ENCODE measurements around the gene SUSD3.

The SUSD3 gene

GRCh38 chr9:93092251-93092991, 33.9 kb downstream of the SUSD3 start:
- Histone ChIP-seq H3K4me2 (ENCODE audit: low read length) (peak overlapping the region; percentile 96), H3K36me3 (ENCODE audit: control insufficient read depth, low read length) (no peaks in the 10 kb centered on the region), H3F3A (ENCODE audit: control insufficient read depth, insufficient read depth) (peaks cover 16% of the 10 kb centered on the region; the same call in 1 of the 2 replicates), H3K27ac (ENCODE audit: low read depth, low read length) (peak overlapping the region; percentile 93), H3K27me3 (ENCODE audit: control insufficient read depth, low read length) (no peaks in the 10 kb centered on the region), H3K9me2 (replicated peaks; ENCODE audit: control insufficient read depth, low read length) (no peaks in the 10 kb centered on the region), H3K79me2 (ENCODE audit: control insufficient read depth, low read length) (peaks cover 9% of the 10 kb centered on the region; the same call in 1 of the 2 replicates), H4K20me1 (ENCODE audit: control insufficient read depth, insufficient read depth, low read depth, low read length) (no peaks in the 10 kb centered on the region), H3K4me1 (ENCODE audit: control insufficient read depth, low read length) (peaks cover 61% of the 10 kb centered on the region), H3K9me3 (ENCODE audit: control insufficient read depth, insufficient read depth, low read length) (no peaks in the 10 kb centered on the region), H3K4me3 (ENCODE audit: low read length) (peak overlapping the region; percentile 80)
- TF ChIP-seq EZH2phosphoT487 (IDR thresholded peaks at IDR 0.05; ENCODE audit: borderline replicate concordance, low read length) (no peak), CTCF (IDR thresholded peaks at IDR 0.05; ENCODE audit: low read depth, low read length, poor library complexity, severe bottlenecking) (no peak)

DNA sequence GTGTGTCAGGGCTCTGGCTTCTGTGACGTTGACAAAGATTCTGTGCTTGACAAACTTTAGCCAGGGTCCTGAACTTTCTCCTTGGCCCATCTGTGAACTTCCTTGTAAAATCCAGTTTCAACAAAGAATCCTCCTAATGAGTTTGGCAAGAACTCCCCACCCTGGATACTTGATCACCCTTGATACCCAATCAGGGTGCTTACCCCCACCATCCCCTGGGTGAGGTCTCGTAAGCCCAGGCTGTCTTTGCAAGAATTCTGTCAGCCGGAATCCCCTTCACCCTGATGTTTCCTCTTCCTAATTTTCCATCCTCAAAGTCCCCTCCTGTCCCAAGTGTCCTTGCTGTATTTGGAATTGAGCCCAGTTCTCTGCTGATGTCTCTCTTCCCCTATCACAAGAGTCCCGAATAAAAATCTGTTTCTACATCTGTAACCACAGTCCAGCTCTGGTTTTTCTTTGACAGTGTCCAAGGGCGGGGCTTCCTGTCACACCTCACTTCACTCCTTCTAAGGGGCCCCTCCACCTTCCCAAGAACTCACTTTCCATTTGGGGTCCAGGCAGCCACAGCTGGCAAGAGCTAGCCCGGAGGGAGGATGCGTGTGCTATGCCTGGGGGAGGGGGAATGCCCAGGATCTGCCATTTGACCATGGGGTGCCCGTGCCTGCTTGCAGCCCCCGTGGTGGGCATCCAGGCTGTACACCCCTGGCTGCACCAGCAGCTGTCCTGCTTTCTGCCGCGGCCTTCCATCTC, 34.8 kb downstream of the SUSD3 start:
- H3K4me1 ChIP-seq (ENCODE audit: control insufficient read depth, low read length), result peaks cover 67% of the 10 kb centered on the region
- H3K4me2 ChIP-seq (ENCODE audit: low read length), result peak overlapping the region; percentile 96

GRCh38 chr9:93093877-93094657, 35.6 kb downstream of the SUSD3 start:
- no peaks in the 10 kb centered on the region for H3K27me3 ChIP-seq (ENCODE audit: control insufficient read depth, low read length)
- H3K9me3 ChIP-seq (ENCODE audit: control insufficient read depth, insufficient read depth, low read length), result no peaks in the 10 kb centered on the region
- no peaks in the 10 kb centered on the region for H3K36me3 ChIP-seq (ENCODE audit: control insufficient read depth, low read length)
- H3K9me2 ChIP-seq (replicated peaks; ENCODE audit: control insufficient read depth, low read length), result no peaks in the 10 kb centered on the region
- peaks cover 67% of the 10 kb centered on the region for H3K4me1 ChIP-seq (ENCODE audit: control insufficient read depth, low read length)
- H3K79me2 ChIP-seq (ENCODE audit: control insufficient read depth, low read length), result peaks cover 11% of the 10 kb centered on the region; the same call in 1 of the 2 replicates
- peak overlapping the region; percentile 93 for H3K27ac ChIP-seq (ENCODE audit: low read depth, low read length)
- TF ChIP-seq CTCF (IDR thresholded peaks at IDR 0.05; ENCODE audit: low read depth, low read length, poor library complexity, severe bottlenecking), result no peak
- no peak for TF ChIP-seq EZH2phosphoT487 (IDR thresholded peaks at IDR 0.05; ENCODE audit: borderline replicate concordance, low read length)
- H4K20me1 ChIP-seq (ENCODE audit: control insufficient read depth, insufficient read depth, low read depth, low read length), result no peaks in the 10 kb centered on the region
- peak overlapping the region; percentile 96 for H3K4me2 ChIP-seq (ENCODE audit: low read length)
- H3K4me3 ChIP-seq (ENCODE audit: low read length), result peak overlapping the region; percentile 80
- H3F3A ChIP-seq (ENCODE audit: control insufficient read depth, insufficient read depth), result peaks cover 14% of the 10 kb centered on the region; the same call in 1 of the 2 replicates

More for the DNA sequence above, 34.8 kb downstream of the SUSD3 start:
- H3K9me2 ChIP-seq (replicated peaks; ENCODE audit: control insufficient read depth, low read length), result no peaks in the 10 kb centered on the region
- peaks cover 11% of the 10 kb centered on the region; the same call in 1 of the 2 replicates for H3K79me2 ChIP-seq (ENCODE audit: control insufficient read depth, low read length)
- H3K9me3 ChIP-seq (ENCODE audit: control insufficient read depth, insufficient read depth, low read length), result no peaks in the 10 kb centered on the region
- no peaks in the 10 kb centered on the region for H3K36me3 ChIP-seq (ENCODE audit: control insufficient read depth, low read length)
- H4K20me1 ChIP-seq (ENCODE audit: control insufficient read depth, insufficient read depth, low read depth, low read length), result no peaks in the 10 kb centered on the region
- peak overlapping the region; percentile 80 for H3K4me3 ChIP-seq (ENCODE audit: low read length)
- H3K27ac ChIP-seq (ENCODE audit: low read depth, low read length), result peak overlapping the region; percentile 93
- TF ChIP-seq EZH2phosphoT487 (IDR thresholded peaks at IDR 0.05; ENCODE audit: borderline replicate concordance, low read length) (no peak), CTCF (IDR thresholded peaks at IDR 0.05; ENCODE audit: low read depth, low read length, poor library complexity, severe bottlenecking) (no peak)
- H3F3A ChIP-seq (ENCODE audit: control insufficient read depth, insufficient read depth), result peaks cover 16% of the 10 kb centered on the region; the same call in 1 of the 2 replicates
- no peaks in the 10 kb centered on the region for H3K27me3 ChIP-seq (ENCODE audit: control insufficient read depth, low read length)
